ENCODE measurements around the gene COL17A1. TPM values are rescaled to one million over a fixed set of nuclear protein-coding genes. Genes with fewer than 3 reads are reported as not detected.

Gene COL17A1
- total and polyA plus RNA-seq, 5 donors, result 0.07 to 0.43 (median 0.13) TPM; not detected in 1

DNA sequence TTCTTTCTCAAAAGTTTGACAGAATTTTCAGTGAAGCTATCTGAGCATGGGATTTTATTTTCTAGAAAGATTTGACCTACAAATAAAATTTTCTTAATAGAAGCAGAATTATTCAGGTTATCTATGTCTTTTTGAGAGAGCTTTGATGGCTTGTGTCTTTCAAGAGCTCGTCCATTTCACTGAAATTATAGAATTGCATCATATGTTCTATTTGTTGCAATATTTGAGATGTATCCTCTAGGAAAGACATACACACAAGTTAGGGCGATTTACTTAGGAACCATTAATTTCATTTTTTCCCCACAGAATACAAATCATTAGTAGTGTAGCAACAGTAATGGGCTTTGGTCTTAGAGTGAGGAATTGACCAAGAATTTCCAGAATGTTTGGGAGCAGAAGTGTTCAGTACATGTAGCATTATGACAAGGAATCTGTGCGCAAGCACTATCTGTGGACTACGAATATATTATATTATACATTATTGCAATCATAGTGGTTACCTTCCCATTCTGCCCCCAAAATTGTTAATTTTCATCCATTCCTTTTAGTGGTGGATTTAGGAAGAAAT is 12.8 kb upstream of the COL17A1 start:
- 92% methylated on average over 4 of the region's 4 CpGs for WGBS
- DNase-seq (no peak), ATAC-seq (no peak)
- H3K4me1 ChIP-seq (ENCODE audit: control insufficient read depth, insufficient read depth, low read length), result no peaks in the 10 kb centered on the region
- no peak overlapping the region for H3K4me3 ChIP-seq (ENCODE audit: low read length)
- no peaks in the 10 kb centered on the region for H3K9me3 ChIP-seq (ENCODE audit: control insufficient read depth, low read length)
- H3K27me3 ChIP-seq (ENCODE audit: control insufficient read depth, insufficient read depth), result no peaks in the 10 kb centered on the region
- no peak overlapping the region for H3K27ac ChIP-seq (ENCODE audit: low read length)
- intact Hi-C loops (cut with DNase I), result no loop called here

DNA sequence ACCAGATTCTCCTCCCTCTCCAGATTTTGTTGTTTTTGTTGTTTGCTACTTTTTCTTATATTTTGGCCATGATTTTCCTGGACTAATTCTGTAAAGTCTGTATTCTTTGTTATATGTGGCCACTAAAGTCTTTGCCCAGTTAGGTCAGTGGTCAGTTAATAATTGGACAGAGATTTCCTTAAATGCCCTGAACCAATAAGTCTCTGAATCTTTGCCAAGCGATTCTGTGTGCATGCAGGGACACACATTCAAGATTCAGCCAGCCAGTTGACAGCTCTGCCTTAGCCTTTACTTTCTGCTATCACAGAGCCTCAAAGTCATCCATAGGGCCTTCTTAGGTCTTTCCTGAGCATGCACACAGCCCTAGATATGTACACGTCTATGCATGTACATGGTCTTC is 11.0 kb upstream of the COL17A1 start:
- no peaks in the 10 kb centered on the region for H3K27me3 ChIP-seq (ENCODE audit: control insufficient read depth, insufficient read depth)
- no peak overlapping the region for H3K27ac ChIP-seq (ENCODE audit: low read length)
- no peaks in the 10 kb centered on the region for H3K9me3 ChIP-seq (ENCODE audit: control insufficient read depth, low read length)
- no peaks in the 10 kb centered on the region for H3K4me1 ChIP-seq (ENCODE audit: control insufficient read depth, insufficient read depth, low read length)
- intact Hi-C loops (cut with DNase I), result no loop called here
- H3K4me3 ChIP-seq (ENCODE audit: low read length), result no peak overlapping the region
- DNase-seq (no peak), ATAC-seq (no peak)
- WGBS, result 89% methylated on average over 2 of the region's 2 CpGs

DNA sequence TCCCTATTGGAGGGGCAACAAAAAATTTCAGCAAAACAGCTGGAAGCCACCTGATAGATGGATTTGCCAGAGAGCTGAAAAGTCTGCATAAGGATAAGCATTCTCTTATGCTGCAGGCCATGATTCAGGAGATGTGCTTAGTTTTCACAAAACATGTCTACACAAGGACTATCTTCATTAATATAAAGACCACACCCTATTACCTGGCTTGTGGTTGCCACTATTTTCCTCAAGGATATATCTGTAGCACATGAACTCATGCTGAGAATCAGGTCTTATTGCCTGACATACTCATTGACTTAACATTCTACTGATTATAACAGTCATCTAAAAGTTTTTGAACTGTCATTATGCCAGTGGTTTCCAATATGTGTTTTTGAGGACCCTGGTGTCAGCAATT is 7.1 kb upstream of the COL17A1 start:
- no peak overlapping the region for H3K27ac ChIP-seq (ENCODE audit: low read length)
- no peak overlapping the region for H3K4me3 ChIP-seq (ENCODE audit: low read length)
- intact Hi-C loops (cut with DNase I), result no loop called here
- no peaks in the 10 kb centered on the region for H3K9me3 ChIP-seq (ENCODE audit: control insufficient read depth, low read length)
- H3K27me3 ChIP-seq (ENCODE audit: control insufficient read depth, insufficient read depth), result no peaks in the 10 kb centered on the region
- H3K4me1 ChIP-seq (ENCODE audit: control insufficient read depth, insufficient read depth, low read length), result no peaks in the 10 kb centered on the region
- DNase-seq (no peak), ATAC-seq (no peak)

DNA sequence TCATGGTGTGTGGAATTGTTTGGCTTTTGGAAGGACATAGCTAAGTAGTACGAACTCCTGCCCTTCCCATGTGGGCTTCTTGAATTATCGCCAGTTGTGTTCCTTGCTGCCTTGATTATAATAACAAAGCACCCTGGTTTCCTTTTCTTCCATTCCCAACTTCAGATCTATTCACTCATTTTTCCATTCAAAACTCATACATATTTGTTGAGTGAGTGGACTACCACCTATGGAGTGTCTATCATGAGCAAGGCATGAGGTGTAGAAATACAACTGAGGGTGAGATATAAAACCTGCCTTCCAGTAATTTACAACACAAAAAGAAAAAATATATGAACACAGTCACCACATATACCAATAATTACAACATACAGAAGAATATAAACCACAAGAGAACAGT is 4.9 kb upstream of the COL17A1 start:
- Histone ChIP-seq H3K27me3 (ENCODE audit: control insufficient read depth, insufficient read depth) (no peaks in the 10 kb centered on the region), H3K4me1 (ENCODE audit: control insufficient read depth, insufficient read depth, low read length) (no peaks in the 10 kb centered on the region), H3K4me3 (ENCODE audit: low read length) (no peak overlapping the region), H3K9me3 (ENCODE audit: control insufficient read depth, low read length) (no peaks in the 10 kb centered on the region), H3K27ac (ENCODE audit: low read length) (no peak overlapping the region)
- intact Hi-C loops (cut with DNase I), result no loop called here
- WGBS, result 57% methylated on average over 2 of the region's 2 CpGs
- DNase-seq, result no peak
- ATAC-seq, result no peak

DNA sequence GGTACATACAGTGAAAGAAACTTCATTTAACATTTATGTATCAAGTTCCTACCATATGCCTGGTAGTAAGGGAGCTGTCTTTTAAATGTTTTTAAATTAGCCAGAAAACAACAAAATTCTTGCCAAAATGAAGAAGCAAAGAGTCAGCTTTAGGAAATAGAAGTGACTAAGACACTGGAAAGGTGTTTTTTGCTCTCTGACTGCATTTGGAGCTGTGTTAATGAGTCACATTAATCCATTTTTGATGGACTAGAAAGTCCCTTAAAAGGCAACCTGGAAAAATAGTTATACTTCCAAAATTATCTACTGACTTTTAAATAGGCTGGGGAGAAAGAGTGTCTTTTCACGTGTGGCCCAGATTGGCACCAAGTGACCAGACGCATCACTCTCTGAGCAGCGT is 3.9 kb upstream of the COL17A1 start:
- no peaks in the 10 kb centered on the region for H3K9me3 ChIP-seq (ENCODE audit: control insufficient read depth, low read length)
- no peak overlapping the region for H3K4me3 ChIP-seq (ENCODE audit: low read length)
- intact Hi-C loops (cut with DNase I), result no loop called here
- WGBS, result 80% methylated on average over 3 of the region's 3 CpGs
- no peaks in the 10 kb centered on the region for H3K4me1 ChIP-seq (ENCODE audit: control insufficient read depth, insufficient read depth, low read length)
- no peak overlapping the region for H3K27ac ChIP-seq (ENCODE audit: low read length)
- ATAC-seq (no peak), DNase-seq (no peak)
- no peaks in the 10 kb centered on the region for H3K27me3 ChIP-seq (ENCODE audit: control insufficient read depth, insufficient read depth)

DNA sequence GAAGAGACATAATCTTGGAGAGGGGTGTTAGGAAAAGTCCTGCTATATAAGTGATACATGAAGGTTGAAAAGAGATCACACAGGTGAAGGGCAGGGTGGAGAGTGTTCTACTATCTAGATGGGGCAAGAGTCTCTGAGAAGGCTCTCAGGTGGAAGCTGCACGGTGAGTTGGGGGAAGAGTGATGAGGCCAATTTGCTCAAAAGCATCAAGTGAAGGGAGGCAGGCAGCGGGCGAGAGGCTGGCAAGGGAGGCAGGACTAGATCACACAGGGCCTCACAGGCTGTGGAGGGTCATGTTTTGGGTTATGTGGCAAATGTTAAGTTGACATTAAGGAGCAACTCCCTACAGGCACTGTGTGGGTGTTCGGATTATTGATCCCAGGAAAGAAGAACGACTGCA is 2.6 kb upstream of the COL17A1 start:
- 92% methylated on average over 5 of the region's 5 CpGs for WGBS
- DNase-seq, result no peak
- no peaks in the 10 kb centered on the region for H3K27me3 ChIP-seq (ENCODE audit: control insufficient read depth, insufficient read depth)
- H3K4me1 ChIP-seq (ENCODE audit: control insufficient read depth, insufficient read depth, low read length), result no peaks in the 10 kb centered on the region
- H3K4me3 ChIP-seq (ENCODE audit: low read length), result no peak overlapping the region
- no peak overlapping the region for H3K27ac ChIP-seq (ENCODE audit: low read length)
- H3K9me3 ChIP-seq (ENCODE audit: control insufficient read depth, low read length), result no peaks in the 10 kb centered on the region
- ATAC-seq, result no peak
- intact Hi-C loops (cut with DNase I), result no loop called here

DNA sequence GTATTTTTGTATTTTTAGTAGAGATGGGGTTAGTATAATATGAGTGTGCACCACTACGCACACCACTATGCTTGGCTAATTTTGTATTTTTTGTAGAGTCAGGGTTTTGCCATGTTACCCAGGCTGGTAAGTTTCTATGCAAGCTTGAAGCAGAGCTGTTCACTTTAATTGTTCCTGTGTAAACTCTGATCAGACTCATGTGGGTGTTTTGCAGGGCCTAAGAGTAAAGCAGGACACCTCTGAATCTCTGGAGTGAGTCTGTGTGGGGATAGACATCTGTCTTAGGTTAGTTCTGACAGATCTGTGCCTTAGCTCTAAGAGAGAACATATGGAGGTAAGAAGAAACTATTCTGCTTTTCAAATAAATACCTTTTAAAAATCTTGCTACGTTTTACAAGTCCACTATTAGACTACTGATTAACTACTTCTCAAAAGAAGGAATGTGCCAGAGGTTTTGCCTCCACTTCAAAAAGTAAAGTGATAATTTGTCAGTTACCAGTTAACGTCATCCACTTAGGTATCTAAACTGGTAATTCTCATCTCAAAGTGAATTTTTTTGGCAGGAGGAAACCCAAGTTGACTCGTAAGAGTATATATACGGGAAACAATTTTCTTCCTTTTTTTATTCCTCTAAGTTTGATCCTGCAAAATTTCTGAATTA is 1.1 kb downstream of the COL17A1 start:
- Histone ChIP-seq H3K9me3 (ENCODE audit: control insufficient read depth, low read length) (no peaks in the 10 kb centered on the region), H3K27ac (ENCODE audit: low read length) (no peak overlapping the region), H3K4me3 (ENCODE audit: low read length) (no peak overlapping the region), H3K27me3 (ENCODE audit: control insufficient read depth, insufficient read depth) (no peaks in the 10 kb centered on the region), H3K4me1 (ENCODE audit: control insufficient read depth, insufficient read depth, low read length) (no peaks in the 10 kb centered on the region)
- 63% methylated on average over 5 of the region's 5 CpGs for WGBS
- intact Hi-C loops (cut with DNase I), result no loop called here
- ATAC-seq (no peak), DNase-seq (no peak)

DNA sequence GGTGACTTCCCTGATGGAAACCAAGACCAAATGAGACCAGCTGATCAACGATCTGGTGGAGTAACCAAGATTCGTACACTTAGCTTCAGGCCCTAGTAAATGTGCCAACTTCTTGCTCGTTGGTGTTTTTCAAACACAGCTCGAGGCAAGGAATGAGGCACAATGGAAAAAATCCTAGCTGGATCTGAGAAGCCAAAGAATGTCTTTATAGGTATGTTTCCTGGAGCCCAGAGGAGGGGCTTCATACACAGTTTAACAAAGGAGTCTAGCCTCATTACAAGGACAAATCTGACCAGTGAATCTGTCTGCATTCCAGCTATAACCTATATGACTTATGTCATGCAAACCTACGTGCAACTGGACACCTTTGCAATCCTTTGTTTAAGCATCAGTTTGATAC is 3.7 kb downstream of the COL17A1 start:
- intact Hi-C loops (cut with DNase I), result no loop called here
- Histone ChIP-seq H3K9me3 (ENCODE audit: control insufficient read depth, low read length) (no peaks in the 10 kb centered on the region), H3K27ac (ENCODE audit: low read length) (no peak overlapping the region), H3K4me3 (ENCODE audit: low read length) (no peak overlapping the region), H3K4me1 (ENCODE audit: control insufficient read depth, insufficient read depth, low read length) (no peaks in the 10 kb centered on the region), H3K27me3 (ENCODE audit: control insufficient read depth, insufficient read depth) (no peaks in the 10 kb centered on the region)
- DNase-seq, result no peak
- ATAC-seq, result no peak
- WGBS, result 77% methylated on average over 5 of the region's 5 CpGs

DNA sequence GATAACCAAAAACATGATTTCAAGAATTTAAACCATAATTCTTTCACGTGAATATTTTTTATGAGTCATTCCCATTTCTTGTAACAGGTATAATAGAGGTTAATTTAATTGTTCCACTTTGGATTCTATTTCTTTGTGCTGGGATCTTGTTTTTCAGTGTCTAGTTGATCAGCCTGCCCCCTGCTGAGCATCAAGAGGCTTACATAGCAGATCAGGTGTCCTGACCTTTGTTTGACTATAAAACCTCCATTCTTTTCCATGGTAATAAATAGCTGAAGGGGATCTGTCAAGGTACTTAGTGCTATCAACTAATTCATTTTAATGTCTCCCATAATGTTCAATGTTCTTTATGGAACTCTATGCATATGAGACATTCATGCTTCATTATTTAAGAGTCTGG is 4.9 kb downstream of the COL17A1 start:
- Histone ChIP-seq H3K27ac (ENCODE audit: low read length) (no peak overlapping the region), H3K9me3 (ENCODE audit: control insufficient read depth, low read length) (no peaks in the 10 kb centered on the region), H3K4me1 (ENCODE audit: control insufficient read depth, insufficient read depth, low read length) (no peaks in the 10 kb centered on the region), H3K27me3 (ENCODE audit: control insufficient read depth, insufficient read depth) (no peaks in the 10 kb centered on the region), H3K4me3 (ENCODE audit: low read length) (no peak overlapping the region)
- DNase-seq, result no peak
- intact Hi-C loops (cut with DNase I), result no loop called here
- ATAC-seq, result no peak
- 54% methylated on average over 1 of the region's 1 CpG for WGBS

DNA sequence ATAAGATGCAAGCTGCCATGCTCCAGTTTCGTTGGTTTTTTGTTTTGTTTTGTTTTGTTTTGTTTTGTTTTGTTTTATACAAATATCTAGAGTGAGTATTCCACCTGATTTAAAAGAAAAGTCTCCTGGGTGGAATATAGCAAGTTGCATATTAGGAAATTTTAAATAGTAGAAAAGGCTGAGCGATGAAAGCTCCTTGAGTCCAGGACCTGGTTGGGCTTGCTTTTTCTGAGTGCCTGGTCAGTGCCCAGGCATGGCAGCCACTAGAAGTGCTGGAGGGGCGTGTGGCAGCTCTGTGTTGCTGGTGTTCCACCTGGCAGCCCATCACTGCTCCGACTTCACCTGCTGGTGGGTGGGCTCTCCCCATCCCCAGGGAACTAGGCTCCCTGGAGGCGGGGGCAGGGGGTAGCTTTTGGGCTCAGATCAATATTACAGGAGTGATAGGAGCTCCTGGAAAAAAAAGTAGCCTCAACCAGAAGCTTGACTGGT is 8.0 kb downstream of the COL17A1 start:
- peak in 1 of 2 donors; percentile 16 for ATAC-seq
- H3K27ac ChIP-seq (ENCODE audit: low read length), result no peak overlapping the region
- H3K4me1 ChIP-seq (ENCODE audit: control insufficient read depth, insufficient read depth, low read length), result no peaks in the 10 kb centered on the region
- no peak for DNase-seq
- no peaks in the 10 kb centered on the region for H3K9me3 ChIP-seq (ENCODE audit: control insufficient read depth, low read length)
- 83% methylated on average over 5 of the region's 5 CpGs for WGBS
- H3K27me3 ChIP-seq (ENCODE audit: control insufficient read depth, insufficient read depth), result no peaks in the 10 kb centered on the region
- H3K4me3 ChIP-seq (ENCODE audit: low read length), result no peak overlapping the region
- intact Hi-C loops (cut with DNase I), result no loop called here

DNA sequence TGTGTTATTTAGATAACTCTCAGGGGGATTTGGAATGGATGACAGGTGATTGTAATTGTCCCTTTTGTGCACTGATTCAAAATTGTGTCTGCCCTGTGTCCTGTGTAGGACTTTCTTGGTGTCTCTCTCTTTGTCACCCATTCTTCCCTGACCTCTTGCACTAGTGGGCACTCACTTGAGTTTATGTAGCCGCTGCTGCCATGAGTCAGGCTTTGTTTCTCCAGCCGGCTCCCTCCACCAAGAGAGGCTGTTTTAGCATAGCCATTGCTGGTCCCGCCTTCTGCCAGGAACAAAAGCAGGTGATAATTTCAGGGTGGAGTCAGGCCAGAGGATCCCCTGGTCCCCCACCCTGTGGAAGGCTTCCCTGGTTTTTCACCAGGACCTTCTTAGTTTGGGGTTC is 8.4 kb downstream of the COL17A1 start:
- peak in 1 of 2 donors; percentile 61 for ATAC-seq
- no peak overlapping the region for H3K27ac ChIP-seq (ENCODE audit: low read length)
- no peaks in the 10 kb centered on the region for H3K9me3 ChIP-seq (ENCODE audit: control insufficient read depth, low read length)
- no peaks in the 10 kb centered on the region for H3K27me3 ChIP-seq (ENCODE audit: control insufficient read depth, insufficient read depth)
- intact Hi-C loops (cut with DNase I), result no loop called here
- DNase-seq, result no peak
- WGBS, result 64% methylated on average over 3 of the region's 3 CpGs
- H3K4me1 ChIP-seq (ENCODE audit: control insufficient read depth, insufficient read depth, low read length), result no peaks in the 10 kb centered on the region
- H3K4me3 ChIP-seq (ENCODE audit: low read length), result no peak overlapping the region

DNA sequence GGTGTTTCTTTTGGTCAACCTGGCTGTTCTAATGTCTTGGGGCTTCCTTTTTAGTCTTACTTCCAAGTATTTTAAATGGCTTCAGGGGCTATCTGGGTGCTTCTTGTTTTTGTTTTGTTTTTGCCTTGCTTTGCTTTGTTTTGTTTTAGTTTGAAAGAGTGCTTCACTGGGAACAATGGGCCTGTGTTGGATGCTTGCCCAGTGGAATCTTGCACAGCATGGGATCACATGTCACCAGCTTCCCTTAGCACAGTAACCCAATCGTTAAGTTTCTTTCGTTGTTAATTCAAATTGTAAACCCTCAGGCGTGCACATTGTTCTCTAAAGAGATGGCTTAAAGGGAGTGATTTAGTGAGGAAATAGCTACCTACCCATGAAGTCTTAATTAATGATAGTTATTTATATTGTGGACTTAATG is 8.9 kb downstream of the COL17A1 start:
- H3K27me3 ChIP-seq (ENCODE audit: control insufficient read depth, insufficient read depth), result no peaks in the 10 kb centered on the region
- peak; percentile 80 to 93 for ATAC-seq
- no peaks in the 10 kb centered on the region for H3K4me1 ChIP-seq (ENCODE audit: control insufficient read depth, insufficient read depth, low read length)
- H3K27ac ChIP-seq (ENCODE audit: low read length), result peak overlapping the region; percentile 31
- no peak overlapping the region for H3K4me3 ChIP-seq (ENCODE audit: low read length)
- WGBS, result 16% methylated on average over 3 of the region's 3 CpGs
- intact Hi-C loops (cut with DNase I), result no loop called here
- DNase-seq, result peak; percentile 66 to 83 (median 67)
- no peaks in the 10 kb centered on the region for H3K9me3 ChIP-seq (ENCODE audit: control insufficient read depth, low read length)

Data from right cardiac atrium (tissue), 5 donors.